B cell (primary cell): ENCODE data around the gene OPTN. TPM values are rescaled to one million over a fixed set of nuclear protein-coding genes. Genes with fewer than 3 reads are reported as not detected.

ENCODE experiments used
- ATAC-seq: fragments of 200-7000 bp; cut with Tn5 transposase; one replicate; pipeline ENCODE4 v1.10.0; 2021; ENCODE audit warnings: low read depth, mild to moderate bottlenecking, moderate number of reproducible peaks, moderate library complexity
- CTCF ChIA-PET: fragments of 350-600 bp; sonication (Branson Sonifier 250); formaldehyde crosslinking; loops from one replicate; lab custom pipeline; 2021; ENCODE audit warnings: antibody characterized with exemption, inconsistent platforms; lab: Charles Lee
- POLR2A ChIA-PET: fragments of 350-600 bp; sonication (Branson Sonifier 250); formaldehyde crosslinking; loops from one replicate; lab custom pipeline; 2021; ENCODE audit warnings: antibody characterized with exemption; lab: Charles Lee
- DNase-seq: peaks from one replicate; pipeline ENCODE4 v3.0.0; 2013
- H2AFZ ChIP-seq: 2 replicates; pipeline ENCODE4 v1.6.1; 2012; ENCODE audit warnings: mild to moderate bottlenecking, low read depth, low read length; ENCODE audit not compliant: insufficient read depth, poor library complexity, severe bottlenecking
- H3K27ac ChIP-seq, 2 donors: 1 replicate in 1 of 2; 2 replicates in 1 of 2; pipeline ENCODE4 v1.5.1; 2012 to 2013; ENCODE audit warnings: low read length in 2 of 2, mild to moderate bottlenecking in 2 of 2, moderate library complexity in 1 of 2
- H3K27me3 ChIP-seq, 4 experiments: fragments of 200-600 bp in 1 of 4; sonication (generic) in 1 of 4; replicated peaks in 1 of 4; 1 replicate in 2 of 4; 2 replicates in 2 of 4; pipeline versions ENCODE4 v1.6.1 to v1.7.0; 2013 to 2016; ENCODE audit warnings: low read length in 3 of 4, mild to moderate bottlenecking in 2 of 4, mixed read lengths in 1 of 4, moderate library complexity in 1 of 4; ENCODE audit not compliant: insufficient read depth in 4 of 4, control insufficient read depth in 3 of 4; ENCODE audit errors: control extremely low read depth in 1 of 4
- H3K36me3 ChIP-seq, 2 experiments: replicated peaks in 1 of 2; 1 replicate in 1 of 2; 2 replicates in 1 of 2; pipeline versions ENCODE4 v1.6.1 to v1.7.1; 2013; ENCODE audit warnings: low read length in 1 of 2; ENCODE audit not compliant: insufficient read depth in 2 of 2, control insufficient read depth in 1 of 2; ENCODE audit errors: control extremely low read depth in 1 of 2, extremely low read depth in 1 of 2
- H3K4me1 ChIP-seq, 2 donors: fragments of 200-600 bp in 1 of 2; sonication (generic) in 1 of 2; 1 replicate in 1 of 2; 2 replicates in 1 of 2; pipeline versions ENCODE4 v1.5.1 to v1.6.1; 2013 to 2017; ENCODE audit warnings: low read length in 2 of 2; ENCODE audit not compliant: control insufficient read depth in 2 of 2, insufficient read depth in 2 of 2
- H3K4me2 ChIP-seq: replicated peaks from 2 replicates; pipeline ENCODE3; 2012; ENCODE audit warnings: mild to moderate bottlenecking, low read depth, low read length; ENCODE audit not compliant: poor library complexity, severe bottlenecking
- H3K4me3 ChIP-seq, 5 experiments: fragments of 200-600 bp in 1 of 5; sonication (generic) in 1 of 5; 1 replicate in 3 of 5; 2 replicates in 2 of 5; pipeline versions ENCODE4 v1.5.1 to v1.7.0; 2011 to 2016; ENCODE audit warnings: low read length in 4 of 5, mild to moderate bottlenecking in 4 of 5, low read depth in 2 of 5, control low read depth in 1 of 5, moderate library complexity in 1 of 5; ENCODE audit not compliant: insufficient read depth in 1 of 5; ENCODE audit errors: control extremely low read depth in 1 of 5, extremely low read depth in 1 of 5
- H3K79me2 ChIP-seq: fragments of 200-600 bp; sonication (generic); one replicate; pipeline ENCODE4 v1.6.0; 2016; ENCODE audit warnings: low read length; ENCODE audit not compliant: control insufficient read depth, insufficient read depth
- H3K9ac ChIP-seq: fragments of 200-600 bp; sonication (generic); 2 replicates; pipeline ENCODE4 v1.6.1; 2017; ENCODE audit warnings: mild to moderate bottlenecking, low read length, moderate library complexity
- H3K9me3 ChIP-seq, 3 donors: one replicate each; pipeline versions ENCODE4 v1.6.1 to v1.7.1; 2013; ENCODE audit warnings: low read length in 2 of 3; ENCODE audit not compliant: control insufficient read depth in 2 of 3, insufficient read depth in 1 of 3; ENCODE audit errors: control extremely low read depth in 1 of 3
- H4K20me1 ChIP-seq: 2 replicates; pipeline ENCODE4 v1.6.0; 2012; ENCODE audit warnings: mild to moderate bottlenecking, low read length; ENCODE audit not compliant: insufficient read depth, control insufficient read depth, poor library complexity, severe bottlenecking
- H3K27ac Mint-ChIP-seq: one replicate; pipeline ENCODE4 v1.8.0; 2021; ENCODE audit warnings: mixed read lengths
- H3K27me3 Mint-ChIP-seq: one replicate; pipeline ENCODE4 v1.8.0; 2021; ENCODE audit warnings: mixed read lengths
- H3K4me1 Mint-ChIP-seq: one replicate; pipeline ENCODE4 v1.8.0; 2021; ENCODE audit warnings: mixed read lengths
- H3K4me3 Mint-ChIP-seq: one replicate; pipeline ENCODE4 v1.8.0; 2021; ENCODE audit warnings: mixed read lengths
- H3K9me3 Mint-ChIP-seq: one replicate; pipeline ENCODE4 v1.8.0; 2022; ENCODE audit warnings: mixed read lengths; ENCODE audit not compliant: insufficient read depth
- CTCF ChIP-seq: fragments of 200-600 bp; IDR thresholded peaks from one replicate; pipeline ENCODE4 v1.8.0; 2022; ENCODE audit warnings: antibody characterized with exemption, mild to moderate bottlenecking
- EZH2 ChIP-seq: IDR thresholded peaks from 2 replicates; pipeline ENCODE4 v1.6.1; 2012; ENCODE audit warnings: borderline replicate concordance, low read depth, mild to moderate bottlenecking, moderate library complexity, low read length; ENCODE audit not compliant: insufficient read depth, poor library complexity, severe bottlenecking
- WGBS: methylation state at CpG from one replicate; pipeline ENCODE4 v1.1.5; 2013; ENCODE audit warnings: missing lambda C conversion rate; ENCODE audit not compliant: insufficient coverage; 5-methylcytosine and 5-hydroxymethylcytosine counted together
- intact Hi-C: fragments of 100-400 bp; cut with micrococcal nuclease; formaldehyde crosslinking; loops from one replicate; pipeline ENCODE4 v1.10.0; 2022
- polyA plus RNA-seq: library from polyadenylated mRNA; depleted of rRNA; stranded (reverse); fragments of >200 nt; gene quantifications from 2 replicates; pipeline ENCODE4 v1.2.3, GENCODE V29; 2012
- total RNA-seq, 2 donors: library from RNA; stranded (reverse); fragments of 120-200 nt in 1 of 2; gene quantifications; 1 replicate in 1 of 2; 2 replicates in 1 of 2; pipeline versions ENCODE4 v1.2.3 to v1.2.4, GENCODE V29; 2013 to 2022

The OPTN gene
- total and polyA plus RNA-seq, 2 donors (not counting 1 experiment from before 2014, with no cell fraction given): 5.2 to 42.8 TPM

GRCh38 chr10:13139150-13139549 lies 39.2 kb downstream of the OPTN start:
- Mint-ChIP-seq H3K9me3 (no peaks in the 10 kb centered on the region), H3K4me3 (no peak overlapping the region), H3K27ac (no peak overlapping the region), H3K27me3 (no peaks in the 10 kb centered on the region), H3K4me1 (no peaks in the 10 kb centered on the region)
- Histone ChIP-seq H3K36me3 (peaks cover 0 to 48% of the 10 kb centered on the region in 2 experiments), H2AFZ (no peak overlapping the region), H3K4me3 (no peak overlapping the region), H3K9me3 (no peaks in the 10 kb centered on the region), H3K4me2 (no peak overlapping the region), H3K79me2 (no peaks in the 10 kb centered on the region), H3K4me1 (no peaks in the 10 kb centered on the region), H3K9ac (no peak overlapping the region), H3K27ac (no peak overlapping the region), H3K27me3 (peaks cover 0 to 3% (median 0%) of the 10 kb centered on the region in 4 experiments), H4K20me1 (no peaks in the 10 kb centered on the region)
- POLR2A ChIA-PET: no interaction called here
- intact Hi-C loops: no loop called here
- TF ChIP-seq CTCF (no peak), EZH2 (no peak)
- WGBS: no CpG with 5 or more reads among the region's 7 CpGs
- ATAC-seq: no peak
- CTCF ChIA-PET: no interaction called here
- no peak for DNase-seq

- Mint-ChIP-seq H3K9me3 (no peaks in the 10 kb centered on the region), H3K27me3 (no peaks in the 10 kb centered on the region), H3K4me1 (no peaks in the 10 kb centered on the region), H3K27ac (no peak overlapping the region), H3K4me3 (no peak overlapping the region)
- H3K4me1 ChIP-seq: no peaks in the 10 kb centered on the region
- DNase-seq: no peak
- no peaks in the 10 kb centered on the region for H4K20me1 ChIP-seq
- no peak overlapping the region for H2AFZ ChIP-seq
- H3K36me3 ChIP-seq: peaks cover 0 to 45% of the 10 kb centered on the region in 2 experiments
- no peak overlapping the region for H3K27ac ChIP-seq
- TF ChIP-seq EZH2 (no peak), CTCF (no peak)
- no peak overlapping the region for H3K4me3 ChIP-seq
- CTCF ChIA-PET: no interaction called here
- no peak for ATAC-seq
- H3K27me3 ChIP-seq: peaks cover 0 to 3% (median 0%) of the 10 kb centered on the region in 4 experiments
- intact Hi-C loops: no loop called here
- no peak overlapping the region for H3K4me2 ChIP-seq
- no peak overlapping the region for H3K9ac ChIP-seq
- no CpG with 5 or more reads among the region's 2 CpGs for WGBS
- H3K9me3 ChIP-seq: no peaks in the 10 kb centered on the region
- POLR2A ChIA-PET: no interaction called here
- no peaks in the 10 kb centered on the region for H3K79me2 ChIP-seq
Measured at GRCh38 chr10:13139676-13140075, 39.7 kb downstream of the OPTN start.
